ENCODE data around the gene GPR107. TPM values are rescaled to one million over a fixed set of nuclear protein-coding genes. Genes with fewer than 3 reads are reported as not detected.

Gene GPR107
- total and polyA plus RNA-seq, 2 of the 8 experiments (the other 6 are each of a cell fraction or from before 2014, with no cell fraction given): 19.3 to 30.7 TPM

DNA sequence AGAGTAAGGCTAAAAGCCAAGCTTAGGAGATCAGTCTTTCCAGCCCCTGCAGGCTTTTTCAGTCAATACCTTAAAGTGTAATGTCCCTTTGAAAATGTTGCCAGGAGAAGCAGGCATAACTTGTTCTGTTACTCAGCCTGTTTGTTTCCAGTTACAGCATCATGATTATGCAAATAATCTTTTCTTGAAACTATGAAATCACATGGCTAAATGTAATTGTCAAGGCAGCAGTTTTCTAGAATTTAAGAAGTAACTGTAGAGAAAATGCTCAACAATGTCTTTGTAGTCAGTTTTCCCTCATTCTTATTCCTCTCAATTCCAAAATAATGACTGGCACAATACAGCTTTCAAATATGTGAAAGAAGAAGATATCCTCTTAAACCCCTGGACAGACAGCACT is 1.9 kb upstream of the GPR107 start:
- Histone ChIP-seq H3K56ac (replicated peaks; ENCODE audit: insufficient read length, low read depth, low read length) (no peak overlapping the region), H3K4me2 (ENCODE audit: insufficient read depth in 1 of 2, low read depth in 2 of 2, low read length in 2 of 2) (no peak overlapping the region), H4K5ac (ENCODE audit: insufficient read length, low read depth, low read length) (no peak overlapping the region), H3K23me2 (ENCODE audit: low read depth, low read length) (0 out of 2 replicates have a peak, but pooled peaks cover 2% of the 10 kb centered on the region), H4K91ac (replicated peaks; ENCODE audit: insufficient read length, low read length) (no peak overlapping the region), H3K9me3 (ENCODE audit: insufficient read depth in 2 of 2, low read depth in 1 of 2, low read length in 1 of 2) (no peaks in the 10 kb centered on the region), H3K23ac (ENCODE audit: insufficient read length) (no peak overlapping the region), H3K9ac (replicated peaks in 1 of 4; ENCODE audit: extremely low read depth in 1 of 4, low read depth in 3 of 4, low read length in 3 of 4) (no peak overlapping the region), H3K27me3 (replicated peaks in 1 of 4; ENCODE audit: control insufficient read depth in 3 of 4, extremely low read depth in 1 of 4, insufficient read depth in 3 of 4, low read length in 3 of 4) (no peaks in the 10 kb centered on the region), H3K4me1 (replicated peaks in 1 of 4; ENCODE audit: control insufficient read depth in 3 of 4, insufficient read depth in 4 of 4, low read length in 3 of 4) (peaks cover 0 to 3% (median 2%) of the 10 kb centered on the region in 4 experiments; a peak in 2 of 7 replicates), H2AFZ (ENCODE audit: low read length) (no peak overlapping the region), H3K18ac (ENCODE audit: extremely low read depth, low read length) (no peak overlapping the region), H3K4ac (replicated peaks; ENCODE audit: insufficient read length, low read depth, low read length) (no peak overlapping the region), H3K79me2 (ENCODE audit: control insufficient read depth in 1 of 2, insufficient read depth in 2 of 2, low read length in 2 of 2) (peaks cover 0 to 8% of the 10 kb centered on the region in 2 experiments; a peak in 2 of 4 replicates), H2BK15ac (ENCODE audit: low read length) (no peak overlapping the region), H3K36me3 (ENCODE audit: control insufficient read depth in 2 of 4, insufficient read depth in 4 of 4, low read length in 3 of 4) (no peaks in the 10 kb centered on the region), H2AK5ac (ENCODE audit: low read depth, low read length) (no peak overlapping the region), H2BK5ac (ENCODE audit: low read depth, low read length) (no peak overlapping the region), H4K8ac (ENCODE audit: extremely low read depth, insufficient read depth, low read length) (no peak overlapping the region), H3K27ac (ENCODE audit: low read depth, low read length) (no peak overlapping the region), H2BK120ac (replicated peaks; ENCODE audit: low read depth, low read length) (no peak overlapping the region), H2BK20ac (ENCODE audit: low read length) (no peak overlapping the region), H3K14ac (ENCODE audit: insufficient read length) (no peak overlapping the region), H3K4me3 (ENCODE audit: extremely low read depth in 1 of 4, insufficient read depth in 2 of 4, low read depth in 3 of 4, low read length in 4 of 4) (no peak overlapping the region), H3K79me1 (ENCODE audit: low read depth, low read length) (0 out of 2 replicates have a peak, but pooled peaks cover 4% of the 10 kb centered on the region), H4K20me1 (replicated peaks in 1 of 2; ENCODE audit: control insufficient read depth in 1 of 2, insufficient read depth in 2 of 2, low read length in 2 of 2) (no peaks in the 10 kb centered on the region), H2BK12ac (ENCODE audit: low read depth, low read length) (no peak overlapping the region)
- DNase-seq (ENCODE audit: low read depth in 1 of 2, low spot score in 2 of 2): no peak
- CTCF ChIA-PET (ENCODE audit: partially characterized antibody): interaction anchor here (0.7 kb wide), 2 partner anchors 9 to 17 kb away, joined by 3 read pairs; no protein-coding TSS in a partner anchor
- POLR2A ChIA-PET (ENCODE audit: partially characterized antibody): no interaction called here
- no peak for FAIRE-seq
- TF ChIP-seq NANOG (IDR thresholded peaks at IDR 0.05; ENCODE audit: insufficient read depth, low read depth, low read length, poor library complexity, severe bottlenecking) (no peak), TAF1 (IDR thresholded peaks at IDR 0.05; ENCODE audit: low read depth, low read length) (no peak), MAFK (IDR thresholded peaks at IDR 0.05; ENCODE audit: low read depth, low read length) (no peak)
